GM21619 (cell line): ENCODE data around the gene C1orf56.
"Not testable (repeated sequence)": the region's sequence is repeated elsewhere in the genome, so short reads cannot be mapped to it uniquely, and the experiment has no call there.

Experiments
- ATAC-seq: cut with Tn5 transposase; IDR thresholded peaks from one replicate; pipeline ENCODE4 v1.9.1; 2021; ENCODE audit not compliant: unreplicated experiment

Gene C1orf56

GRCh38 chr1:151060657-151061421, 13.3 kb downstream of the C1orf56 start:
- no peak for ATAC-seq

GRCh38 chr1:151061704-151062103, 14.2 kb downstream of the C1orf56 start:
- ATAC-seq = no peak

GRCh38 chr1:151062741-151063371, 15.3 kb downstream of the C1orf56 start:
- ATAC-seq = no peak

- no peak for ATAC-seq
These were observed 17.6 kb downstream of the C1orf56 start for GRCh38 chr1:151065089-151065645.

GRCh38 chr1:151067185-151067584, 19.6 kb downstream of the C1orf56 start:
- no peak for ATAC-seq

GRCh38 chr1:151069103-151069486, 21.5 kb downstream of the C1orf56 start:
- ATAC-seq = no peak

- ATAC-seq = peak; percentile 63
These were observed 23.1 kb downstream of the C1orf56 start, which contains the start of gene GABPB2 for GRCh38 chr1:151070474-151071276. GABPB2 (plus strand) TSS chr1:151070761; CDS start chr1:151088190, 17,429 bp downstream.

- no peak for ATAC-seq
These were observed 24.7 kb downstream of the C1orf56 start for GRCh38 chr1:151072224-151072623.

GRCh38 chr1:151085953-151086559, 38.5 kb downstream of the C1orf56 start:
- no peak for ATAC-seq

GRCh38 chr1:151097426-151097825, 49.9 kb downstream of the C1orf56 start:
- ATAC-seq = not testable (repeated sequence)

GRCh38 chr1:151098126-151098525, 50.6 kb downstream of the C1orf56 start:
- no peak for ATAC-seq
